Measurements from ENCODE around the gene DDIT3. TPM values are rescaled to one million over a fixed set of nuclear protein-coding genes. Genes with fewer than 3 reads are reported as not detected.

The DDIT3 gene
- total RNA-seq, 1 experiment from 2014 or later = 14.1 TPM

- H2BK12ac ChIP-seq (ENCODE audit: insufficient read length, low read depth, low read length) = no peak overlapping the region
- Mint-ChIP-seq H3K27me3 (ENCODE audit: low read depth) (peaks cover 77% of the 10 kb centered on the region), H3K4me3 (peak overlapping the region in 1 of 2 experiments; percentile 80; a peak in 1 of 5 replicates), H3K36me3 (ENCODE audit: insufficient read depth in 1 of 3, low read depth in 3 of 3) (peaks cover 0 to 4% (median 4%) of the 10 kb centered on the region in 3 experiments; a peak in 2 of 7 replicates), H3K4me1 (peaks cover 21 to 22% of the 10 kb centered on the region in 2 experiments), H3K9me3 (no peaks in the 10 kb centered on the region), H3K27ac (no peak overlapping the region)
- no peaks in the 10 kb centered on the region for H3K79me2 ChIP-seq (ENCODE audit: insufficient read depth, low read length)
- H2BK15ac ChIP-seq (ENCODE audit: low read depth, low read length) = no peak overlapping the region
- H3K56ac ChIP-seq (ENCODE audit: insufficient read length, low read depth, low read length) = no peak overlapping the region
- no peak overlapping the region for H3T11ph ChIP-seq (ENCODE audit: low read length)
- no peaks in the 10 kb centered on the region for H3K79me1 ChIP-seq (ENCODE audit: insufficient read depth, low read depth, low read length, poor library complexity, severe bottlenecking)
- no peak for DNase-seq
- peaks cover 37% of the 10 kb centered on the region for H3K27me3 ChIP-seq (ENCODE audit: insufficient read depth, low read length)
- H3K9me3 ChIP-seq (ENCODE audit: control insufficient read depth, low read depth, low read length) = no peaks in the 10 kb centered on the region
- no peak overlapping the region for H2BK120ac ChIP-seq (ENCODE audit: low read depth, low read length, poor library complexity, severe bottlenecking)
- H3K27ac ChIP-seq (ENCODE audit: insufficient read length, low read depth, low read length) = no peak overlapping the region
- no peak overlapping the region for H3K4ac ChIP-seq (ENCODE audit: low read depth, low read length)
- H4K5ac ChIP-seq (ENCODE audit: insufficient read length, low read depth, low read length) = no peak overlapping the region
- H3K18ac ChIP-seq (ENCODE audit: insufficient read length, low read depth, low read length) = no peak overlapping the region
- no peak overlapping the region for H3K4me2 ChIP-seq (ENCODE audit: insufficient read depth, insufficient read length, low read length)
- no peak overlapping the region for H4K8ac ChIP-seq (replicated peaks; ENCODE audit: insufficient read length, low read depth, low read length)
- H3K23ac ChIP-seq (ENCODE audit: insufficient read length, low read depth, low read length) = no peak overlapping the region
- TF ChIP-seq CTCF (conservative IDR thresholded peaks at IDR 0.05) = no peak
- no CpG with 5 or more reads among the region's 5 CpGs for whole genome bisulfite sequencing (ENCODE audit: extremely low coverage, insufficient read length, low lambda C conversion rate)
- H2AK5ac ChIP-seq (ENCODE audit: insufficient read length, low read length) = no peak overlapping the region
- H4K91ac ChIP-seq (ENCODE audit: insufficient read length, low read depth, low read length) = no peak overlapping the region
- H3K9ac ChIP-seq (ENCODE audit: extremely low read depth, insufficient read length, low read length) = no peak overlapping the region
- H3K23me2 ChIP-seq (ENCODE audit: insufficient read length, low read depth, low read length, poor library complexity, severe bottlenecking) = peaks cover 15% of the 10 kb centered on the region
- no peak overlapping the region for H2BK20ac ChIP-seq (ENCODE audit: low read depth, low read length, poor library complexity, severe bottlenecking)
- no peaks in the 10 kb centered on the region; the same call in 1 of the 2 replicates for H3K4me1 ChIP-seq (ENCODE audit: insufficient read depth, low read length)
- no peak overlapping the region for H2BK5ac ChIP-seq (ENCODE audit: insufficient read length, low read length)
- peaks cover 3% of the 10 kb centered on the region for H4K20me1 ChIP-seq (ENCODE audit: control insufficient read depth, insufficient read depth, insufficient read length)
- H2AFZ ChIP-seq (ENCODE audit: low read length) = no peak overlapping the region
- H3K14ac ChIP-seq (ENCODE audit: insufficient read depth, low read length) = no peak overlapping the region
Observed at GRCh38 chr12:57473886-57474285, 46.4 kb downstream of the DDIT3 start.

Data from H9 (cell line).